DMS114 treated with DMSO at 0.1 percent for 48 hours (cell line): Measurements from ENCODE around the gene PLXNA2.

Experiments
- DNase-seq: peaks from one replicate; lab custom pipeline; 2025; ENCODE audit not compliant: unreplicated experiment; lab: John Stamatoyannopoulos, UW

The PLXNA2 gene

GRCh38 chr1:207984831-207985572 lies 259.2 kb downstream of the PLXNA2 start:
- no peak for DNase-seq

- DNase-seq: no peak
These were observed 261.0 kb downstream of the PLXNA2 start for GRCh38 chr1:207983044-207983635.

- DNase-seq: no peak
These were observed 262.2 kb downstream of the PLXNA2 start for GRCh38 chr1:207981976-207982375.

- DNase-seq: no peak
These were observed 265.7 kb downstream of the PLXNA2 start for GRCh38 chr1:207978441-207978840.

- no peak for DNase-seq
These were observed 266.3 kb downstream of the PLXNA2 start for GRCh38 chr1:207977876-207978275.

- no peak for DNase-seq
These were observed 270.2 kb downstream of the PLXNA2 start for GRCh38 chr1:207973898-207974568.

GRCh38 chr1:207972337-207972736 lies 271.8 kb downstream of the PLXNA2 start:
- no peak for DNase-seq
